OCI-LY3 (cell line): ENCODE data around the gene PPP4R3A.

Experiments
- H2AFZ ChIP-seq: fragments of 200-600, 300-600 bp; shearing (Covaris generic); 2 replicates; pipeline ENCODE4 v1.6.0; 2014; ENCODE audit warnings: antibody characterized with exemption, low read depth, low read length
- H3K27ac ChIP-seq: fragments of 200-600, 300-600 bp; sonication (generic); 2 replicates; pipeline ENCODE4 v1.5.1; 2014; ENCODE audit warnings: mild to moderate bottlenecking, low read length, moderate library complexity, mixed read lengths
- H3K27me3 ChIP-seq: fragments of 200-600, 300-600 bp; sonication (generic); 2 replicates; pipeline ENCODE4 v1.6.1; 2014; ENCODE audit warnings: low read depth, low read length, mixed read lengths
- H3K36me3 ChIP-seq: fragments of 200-600, 300-600 bp; sonication (generic); replicated peaks from 2 replicates; pipeline ENCODE3; 2014; ENCODE audit warnings: low read depth, low read length, mixed read lengths
- H3K4me1 ChIP-seq: fragments of 300-600, 200-600 bp; sonication (generic); 2 replicates; pipeline ENCODE4 v1.6.1; 2014; ENCODE audit warnings: low read length, mixed read lengths
- H3K4me2 ChIP-seq: fragments of 200-600, 300-600 bp; sonication (generic); 2 replicates; pipeline ENCODE4 v1.6.1; 2014; ENCODE audit warnings: low read length, mixed read lengths
- H3K4me3 ChIP-seq: fragments of 300-600, 200-600 bp; sonication (generic); 2 replicates; pipeline ENCODE4 v1.5.1; 2014; ENCODE audit warnings: antibody characterized with exemption, mild to moderate bottlenecking, low read length, moderate library complexity
- H3K79me2 ChIP-seq: fragments of 300-600, 200-600 bp; shearing (Covaris generic); 2 replicates; pipeline ENCODE4 v1.6.1; 2014; ENCODE audit warnings: mild to moderate bottlenecking, low read length, mixed read lengths
- H3K9ac ChIP-seq: fragments of 300-600, 200-600 bp; shearing (Covaris generic); 2 replicates; pipeline ENCODE4 v1.6.0; 2014; ENCODE audit warnings: mild to moderate bottlenecking, low read length, moderate library complexity
- H3K9me3 ChIP-seq: fragments of 200-600, 300-600 bp; shearing (Covaris generic); 2 replicates; pipeline ENCODE4 v1.6.1; 2014; ENCODE audit warnings: low read length, mixed read lengths; ENCODE audit not compliant: insufficient read depth
- H4K20me1 ChIP-seq: fragments of 200-600, 300-600 bp; sonication (generic); 2 replicates; pipeline ENCODE4 v1.6.1; 2016; ENCODE audit warnings: low read length, mixed read lengths; ENCODE audit not compliant: insufficient read depth
- CTCF ChIP-seq: fragments of 200-600, 300-600 bp; sonication (generic); IDR thresholded peaks from 2 replicates; pipeline ENCODE4 v1.5.1; 2014; ENCODE audit warnings: antibody characterized with exemption, low read length, low read depth
- EZH2phosphoT487 ChIP-seq: fragments of 200-600 bp; shearing (Covaris generic); IDR thresholded peaks from 2 replicates; pipeline ENCODE4 v1.6.1; 2018; ENCODE audit warnings: antibody characterized with exemption, mixed run types, low read depth

The PPP4R3A gene

GRCh38 chr14:91509878-91510170 lies 286 bp downstream of the PPP4R3A start:
- no peaks in the 10 kb centered on the region for H3K9me3 ChIP-seq
- no peaks in the 10 kb centered on the region for H3K27me3 ChIP-seq
- peaks cover 38% of the 10 kb centered on the region for H4K20me1 ChIP-seq
- peaks cover 25% of the 10 kb centered on the region for H3K36me3 ChIP-seq
- H3K9ac ChIP-seq = peak overlapping the region; percentile 91
- H3K4me1 ChIP-seq = peaks cover 16% of the 10 kb centered on the region
- peak overlapping the region; percentile 26 for H3K4me2 ChIP-seq
- peak overlapping the region; percentile 87 for H3K27ac ChIP-seq
- peaks cover 60% of the 10 kb centered on the region for H3K79me2 ChIP-seq
- TF ChIP-seq CTCF (no peak), EZH2phosphoT487 (no peak)
- H3K4me3 ChIP-seq = peak overlapping the region; percentile 95
- peak overlapping the region; percentile 27; the same call in 1 of the 2 replicates for H2AFZ ChIP-seq

- Histone ChIP-seq H3K4me3 (peak overlapping the region; percentile 95), H4K20me1 (peaks cover 43% of the 10 kb centered on the region), H3K4me1 (peaks cover 16% of the 10 kb centered on the region), H3K79me2 (peaks cover 65% of the 10 kb centered on the region), H3K27ac (peak overlapping the region; percentile 87), H3K36me3 (peaks cover 30% of the 10 kb centered on the region), H2AFZ (no peak overlapping the region; the same call in 1 of the 2 replicates), H3K27me3 (no peaks in the 10 kb centered on the region), H3K9me3 (no peaks in the 10 kb centered on the region), H3K4me2 (peak overlapping the region; percentile 81), H3K9ac (peak overlapping the region; percentile 91)
- TF ChIP-seq EZH2phosphoT487 = no peak
- no peak for TF ChIP-seq CTCF
Measured at GRCh38 chr14:91509083-91509877, 830 bp downstream of the PPP4R3A start.

- H2AFZ ChIP-seq = no peak overlapping the region
- H4K20me1 ChIP-seq = peaks cover 53% of the 10 kb centered on the region
- peaks cover 16% of the 10 kb centered on the region for H3K4me1 ChIP-seq
- peak overlapping the region; percentile 91 for H3K9ac ChIP-seq
- H3K4me3 ChIP-seq = peak overlapping the region; percentile 95
- peaks cover 37% of the 10 kb centered on the region for H3K36me3 ChIP-seq
- peak overlapping the region; percentile 81 for H3K4me2 ChIP-seq
- H3K79me2 ChIP-seq = peaks cover 77% of the 10 kb centered on the region
- H3K27ac ChIP-seq = no peak overlapping the region; the same call in 1 of the 2 replicates
- no peaks in the 10 kb centered on the region for H3K27me3 ChIP-seq
- no peak for TF ChIP-seq CTCF
- TF ChIP-seq EZH2phosphoT487 = no peak
- H3K9me3 ChIP-seq = no peaks in the 10 kb centered on the region
Measured at GRCh38 chr14:91508105-91508504, 2.0 kb downstream of the PPP4R3A start.

- Histone ChIP-seq H3K4me2 (no peak overlapping the region), H3K9ac (no peak overlapping the region), H3K4me3 (no peak overlapping the region), H2AFZ (no peak overlapping the region), H4K20me1 (peaks cover 70% of the 10 kb centered on the region), H3K27ac (no peak overlapping the region), H3K4me1 (peaks cover 12% of the 10 kb centered on the region), H3K36me3 (peaks cover 49% of the 10 kb centered on the region), H3K79me2 (peaks cover 95% of the 10 kb centered on the region), H3K27me3 (no peaks in the 10 kb centered on the region), H3K9me3 (no peaks in the 10 kb centered on the region)
- no peak for TF ChIP-seq EZH2phosphoT487
- TF ChIP-seq CTCF = no peak
Measured at GRCh38 chr14:91506226-91506625, 3.9 kb downstream of the PPP4R3A start.
